ENCODE results near the gene MT1H. TPM values are rescaled to one million over a fixed set of nuclear protein-coding genes. Genes with fewer than 3 reads are reported as not detected.
A peak's percentile ranks its signal among the peaks of the same experiment; 100 is the strongest.
"Not testable (repeated sequence)": the region's sequence is repeated elsewhere in the genome, so short reads cannot be mapped to it uniquely, and the experiment has no call there.

MT1H gene
- total and polyA plus RNA-seq, 4 experiments from 2014 or later, result 0.78 TPM; not detected in 3

DNA sequence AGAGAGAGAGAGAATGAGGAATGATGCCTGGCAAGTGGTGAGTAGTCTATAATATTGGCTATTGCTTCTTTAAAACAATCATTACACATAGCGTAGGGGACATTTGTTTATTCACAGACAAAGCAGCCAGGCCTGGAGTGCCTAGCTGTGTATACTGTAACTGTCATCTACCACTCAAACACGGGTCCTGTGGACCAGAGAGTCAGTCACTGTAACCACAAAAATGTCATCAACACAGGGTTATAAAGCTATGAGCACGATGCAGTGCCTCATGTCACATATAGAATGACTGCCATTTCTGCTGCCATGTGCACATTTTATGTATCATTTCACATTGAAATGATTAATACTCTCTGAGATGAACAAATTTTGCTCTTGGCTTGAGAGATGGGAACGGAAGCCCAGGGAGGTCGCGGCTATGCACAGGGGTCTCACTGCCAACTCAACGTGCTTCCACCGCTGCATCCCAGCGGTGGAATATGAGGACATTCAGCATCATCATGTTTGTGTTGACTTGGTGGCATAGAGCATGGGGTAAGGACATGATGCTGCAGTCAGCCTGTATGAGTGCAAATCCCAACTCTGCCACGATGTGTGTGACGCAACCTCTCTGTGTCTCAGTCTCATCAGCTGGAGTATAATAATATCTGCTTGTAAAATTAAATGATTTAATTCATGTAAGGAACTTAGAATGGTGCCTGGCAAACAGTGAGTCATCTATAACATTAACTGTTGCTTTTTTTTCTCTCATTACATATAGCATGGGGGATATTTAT lies 3.3 kb downstream of the MT1H start:
- Mint-ChIP-seq H3K36me3 (peaks cover 0 to 4% of the 10 kb centered on the region in 2 donors), H3K27me3 (peaks cover 27 to 46% of the 10 kb centered on the region in 2 donors), H3K9me3 (no peaks in the 10 kb centered on the region), H3K4me3 (no peak overlapping the region), H3K4me1 (peaks cover 12 to 27% (median 22%) of the 10 kb centered on the region in 4 donors), H3K27ac (no peak overlapping the region)
- POLR2A ChIA-PET (ENCODE audit: partially characterized antibody), result interaction anchor here (1.5 kb wide), 1 partner anchor 9 kb away, joined by 6 read pairs; the partner anchor contains the start of gene MT1X
- peaks cover 22% of the 10 kb centered on the region for H3K27me3 ChIP-seq (ENCODE audit: insufficient read depth, low read length)
- CTCF ChIA-PET (ENCODE audit: partially characterized antibody), result interaction anchor here (0.8 to 2.2 kb wide), 3 partner anchors 9 to 72 kb away, joined by 4 to 9 read pairs (median 5); partner anchors contain the start of gene MT1X
- no peaks in the 10 kb centered on the region for H3K36me3 ChIP-seq (ENCODE audit: insufficient read depth, low read length)
- DNase-seq, result no peak
- no peaks in the 10 kb centered on the region for H3K9me3 ChIP-seq (ENCODE audit: control insufficient read depth in 1 of 2, low read length in 2 of 2)
- peaks cover 17% of the 10 kb centered on the region for H3K4me1 ChIP-seq (ENCODE audit: insufficient read depth, low read length)
- intact Hi-C loops (cut with micrococcal nuclease), result no loop called here
- no peak overlapping the region for H3K4me3 ChIP-seq (ENCODE audit: low read length in 2 of 2)
- H3K27ac ChIP-seq (ENCODE audit: low read depth, low read length), result no peak overlapping the region

DNA sequence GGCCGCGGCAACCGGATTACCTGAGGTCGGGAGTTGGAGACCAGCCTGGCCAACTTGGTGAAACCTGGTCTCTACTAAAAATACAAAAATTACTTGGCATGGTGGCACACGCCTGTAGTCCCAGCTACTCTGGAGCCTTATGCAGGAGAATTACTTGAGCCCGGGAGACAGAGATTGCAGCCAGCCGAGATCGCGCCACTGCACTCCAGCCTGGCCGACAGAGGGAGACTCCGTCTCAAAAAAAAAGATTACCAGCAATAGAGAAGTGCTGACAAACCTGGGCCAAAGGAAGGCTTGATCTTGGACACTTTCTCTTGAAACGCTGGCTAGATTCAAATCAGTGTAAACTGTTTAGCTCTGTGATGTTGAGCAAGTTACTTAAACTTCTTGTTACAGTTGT lies 4.3 kb downstream of the MT1H start:
- no peak overlapping the region for H3K27ac Mint-ChIP-seq

DNA sequence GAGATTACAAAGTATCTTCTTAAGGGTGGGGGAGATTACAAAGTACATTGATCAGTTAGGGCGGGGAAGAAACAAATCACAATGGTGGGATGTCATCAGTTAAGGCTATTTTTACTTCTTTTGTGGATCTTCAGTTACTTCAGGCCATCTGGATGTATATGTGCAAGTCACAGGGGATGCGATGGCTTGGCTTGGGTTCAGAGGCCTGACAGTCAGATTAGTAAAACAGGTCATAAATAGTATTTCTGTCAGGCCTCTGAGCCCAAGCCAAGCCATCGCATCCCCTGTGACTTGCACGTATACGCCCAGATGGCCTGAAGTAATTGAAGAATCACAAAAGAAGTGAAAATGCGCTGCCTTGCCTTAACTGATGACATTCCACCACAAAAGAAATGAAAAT lies 5.0 kb downstream of the MT1H start:
- not testable (repeated sequence) for H3K9me3 ChIP-seq (ENCODE audit: control insufficient read depth in 1 of 2, low read length in 2 of 2); H3K27me3 ChIP-seq (ENCODE audit: insufficient read depth, low read length); H3K4me3 ChIP-seq (ENCODE audit: low read length in 2 of 2); H3K36me3 Mint-ChIP-seq; H3K27ac ChIP-seq (ENCODE audit: low read depth, low read length); H3K36me3 ChIP-seq (ENCODE audit: insufficient read depth, low read length); H3K27ac Mint-ChIP-seq; DNase-seq; H3K9me3 Mint-ChIP-seq
- intact Hi-C loops (cut with micrococcal nuclease), result loop anchor here (1.0 kb wide), 1 partner anchor 28 kb away; no protein-coding TSS in a partner anchor
- Mint-ChIP-seq H3K4me1 (peaks cover 9 to 14% (median 12%) of the 10 kb centered on the region in 4 donors), H3K27me3 (peaks cover 14 to 33% of the 10 kb centered on the region in 2 donors), H3K4me3 (peak overlapping the region in 1 of 8 donors; percentile 21)
- ChIA-PET POLR2A (ENCODE audit: partially characterized antibody) (interaction anchor here (0.7 to 1.5 kb wide), 2 partner anchors 8 to 54 kb away, joined by 3 to 6 read pairs; partner anchors contain the start of gene MT1X), CTCF (ENCODE audit: partially characterized antibody) (interaction anchor here (1.7 to 2.2 kb wide), 2 partner anchors 27 to 73 kb away, joined by 5 to 9 read pairs; no protein-coding TSS in a partner anchor)
- peaks cover 13% of the 10 kb centered on the region for H3K4me1 ChIP-seq (ENCODE audit: insufficient read depth, low read length)

More for the DNA sequence above, 4.3 kb downstream of the MT1H start:
- ChIA-PET CTCF (ENCODE audit: partially characterized antibody) (interaction anchor here (0.8 to 2.2 kb wide), 3 partner anchors 9 to 73 kb away, joined by 4 to 9 read pairs (median 5); partner anchors contain the start of gene MT1X), POLR2A (ENCODE audit: partially characterized antibody) (interaction anchor here (0.7 to 1.5 kb wide), 2 partner anchors 8 to 53 kb away, joined by 3 to 6 read pairs; partner anchors contain the start of gene MT1X)
- no peak overlapping the region for H3K27ac ChIP-seq (ENCODE audit: low read depth, low read length)
- H3K9me3 ChIP-seq (ENCODE audit: control insufficient read depth in 1 of 2, low read length in 2 of 2), result no peaks in the 10 kb centered on the region
- H3K4me3 ChIP-seq (ENCODE audit: low read length in 2 of 2), result no peak overlapping the region
- Mint-ChIP-seq H3K4me3 (peak overlapping the region in 3 of 8 donors; percentile 7 to 27 (median 21)), H3K9me3 (no peaks in the 10 kb centered on the region), H3K4me1 (peaks cover 10 to 18% (median 15%) of the 10 kb centered on the region in 4 donors), H3K27me3 (peaks cover 21 to 38% of the 10 kb centered on the region in 2 donors), H3K36me3 (no peaks in the 10 kb centered on the region)
- DNase-seq, result peak in 2 of 5 donors; percentile 15 to 47
- peaks cover 13% of the 10 kb centered on the region for H3K27me3 ChIP-seq (ENCODE audit: insufficient read depth, low read length)
- H3K36me3 ChIP-seq (ENCODE audit: insufficient read depth, low read length), result no peaks in the 10 kb centered on the region
- H3K4me1 ChIP-seq (ENCODE audit: insufficient read depth, low read length), result peaks cover 14% of the 10 kb centered on the region
- intact Hi-C loops (cut with micrococcal nuclease), result loop anchor here (1.0 kb wide), 1 partner anchor 28 kb away; no protein-coding TSS in a partner anchor

DNA sequence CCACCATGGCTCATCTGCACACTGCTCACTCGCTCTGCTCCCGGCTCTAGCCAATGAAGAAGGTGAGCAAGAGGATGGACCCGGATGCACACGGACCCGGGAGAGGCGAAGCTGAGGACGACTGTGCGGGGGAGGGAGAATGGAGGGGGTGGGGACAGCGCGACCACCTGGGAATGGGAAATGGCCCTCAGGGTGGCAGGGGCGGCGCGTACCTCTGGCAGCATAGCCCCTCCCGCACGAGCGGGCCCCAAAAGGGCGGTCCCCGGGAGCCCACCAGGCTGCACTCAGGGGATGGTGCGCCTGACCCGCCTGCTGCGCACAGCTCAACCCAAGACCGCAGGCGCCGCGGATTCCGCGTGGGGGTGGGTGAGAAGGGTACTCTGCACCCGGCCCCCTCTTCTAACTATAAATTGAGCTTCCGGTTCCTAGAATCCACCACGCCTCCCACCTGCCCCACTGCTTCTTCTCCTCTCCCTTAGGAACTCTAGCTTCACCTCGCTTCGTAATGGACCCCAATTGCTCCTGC lies 6.1 kb downstream of the MT1H start:
- POLR2A ChIA-PET (ENCODE audit: partially characterized antibody), result interaction anchor here (0.6 to 1.3 kb wide), 5 partner anchors 11 to 241 kb away, joined by 3 to 4 read pairs (median 3); partner anchors contain the start of gene MT2A
- intact Hi-C loops (cut with micrococcal nuclease), result no loop called here

DNA sequence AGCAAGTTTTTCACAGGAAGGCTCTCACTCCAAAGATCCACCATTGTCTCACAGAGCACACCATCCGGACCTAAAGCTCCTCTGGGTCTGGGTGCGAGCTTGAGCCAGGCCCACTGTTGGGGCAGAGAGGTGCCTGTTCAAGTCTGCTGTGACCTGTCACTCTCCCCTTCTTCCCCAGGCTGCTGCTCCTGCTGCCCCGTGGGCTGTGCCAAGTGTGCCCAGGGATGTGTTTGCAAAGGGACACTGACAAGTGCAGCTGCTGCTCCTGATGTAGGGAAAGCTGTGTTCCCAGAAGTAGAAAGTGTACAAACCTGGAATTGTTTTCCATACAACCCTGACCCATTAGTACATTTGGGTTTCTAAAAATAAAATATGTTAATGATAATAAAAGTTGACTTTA lies 7.9 kb downstream of the MT1H start:
- no peak for DNase-seq
- intact Hi-C loops (cut with micrococcal nuclease), result no loop called here
- H3K4me3 Mint-ChIP-seq, result peak overlapping the region in 1 of 8 donors; percentile 20
- H3K36me3 Mint-ChIP-seq, result peaks cover 0 to 6% of the 10 kb centered on the region in 2 donors
- CTCF ChIA-PET (ENCODE audit: partially characterized antibody), result interaction anchor here (0.6 to 2.4 kb wide), 5 partner anchors 24 to 100 kb away, joined by 3 to 9 read pairs (median 3); no protein-coding TSS in a partner anchor
- Histone ChIP-seq H3K27me3 (ENCODE audit: insufficient read depth, low read length) (no peaks in the 10 kb centered on the region), H3K27ac (ENCODE audit: low read depth, low read length) (no peak overlapping the region), H3K4me1 (ENCODE audit: insufficient read depth, low read length) (peaks cover 17% of the 10 kb centered on the region), H3K9me3 (ENCODE audit: control insufficient read depth in 1 of 2, low read length in 2 of 2) (no peaks in the 10 kb centered on the region), H3K4me3 (ENCODE audit: low read length in 2 of 2) (no peak overlapping the region), H3K36me3 (ENCODE audit: insufficient read depth, low read length) (no peaks in the 10 kb centered on the region)
- H3K27me3 Mint-ChIP-seq, result peaks cover 2 to 16% of the 10 kb centered on the region in 2 donors
- H3K27ac Mint-ChIP-seq, result no peak overlapping the region
- peaks cover 13 to 26% (median 15%) of the 10 kb centered on the region in 4 donors for H3K4me1 Mint-ChIP-seq
- POLR2A ChIA-PET (ENCODE audit: partially characterized antibody), result no interaction called here
- H3K9me3 Mint-ChIP-seq, result no peaks in the 10 kb centered on the region

More for the DNA sequence above, 6.1 kb downstream of the MT1H start:
- Histone ChIP-seq H3K36me3 (ENCODE audit: insufficient read depth, low read length) (no peaks in the 10 kb centered on the region), H3K27ac (ENCODE audit: low read depth, low read length) (no peak overlapping the region), H3K27me3 (ENCODE audit: insufficient read depth, low read length) (no peaks in the 10 kb centered on the region), H3K4me1 (ENCODE audit: insufficient read depth, low read length) (peaks cover 9% of the 10 kb centered on the region), H3K4me3 (ENCODE audit: low read length in 2 of 2) (no peak overlapping the region), H3K9me3 (ENCODE audit: control insufficient read depth in 1 of 2, low read length in 2 of 2) (no peaks in the 10 kb centered on the region)
- Mint-ChIP-seq H3K4me3 (peak overlapping the region; percentile 73 to 83 (median 78)), H3K4me1 (peaks cover 7 to 13% (median 8%) of the 10 kb centered on the region in 4 donors), H3K27ac (peak overlapping the region in 5 of 7 donors; percentile 30 to 84 (median 39)), H3K9me3 (no peaks in the 10 kb centered on the region), H3K36me3 (no peaks in the 10 kb centered on the region), H3K27me3 (peaks cover 7 to 27% of the 10 kb centered on the region in 2 donors)
- peak in 4 of 5 donors; percentile 25 to 68 (median 40) for DNase-seq
- CTCF ChIA-PET (ENCODE audit: partially characterized antibody), result interaction anchor here (0.7 to 1.7 kb wide), 5 partner anchors 13 to 99 kb away, joined by 3 to 8 read pairs (median 4); no protein-coding TSS in a partner anchor

GRCh38 chr16:56679078-56679730 lies 9.6 kb downstream of the MT1H start:
- intact Hi-C loops (cut with micrococcal nuclease), result no loop called here

More at GRCh38 chr16:56679078-56679730, 9.6 kb downstream of the MT1H start:
- H3K27me3 ChIP-seq (ENCODE audit: insufficient read depth, low read length), result no peaks in the 10 kb centered on the region
- Mint-ChIP-seq H3K27me3 (peaks cover 0 to 6% of the 10 kb centered on the region in 2 donors), H3K4me3 (no peak overlapping the region), H3K36me3 (peaks cover under 1 to 6% of the 10 kb centered on the region in 2 donors), H3K9me3 (no peaks in the 10 kb centered on the region), H3K4me1 (peaks cover 18 to 40% (median 26%) of the 10 kb centered on the region in 4 donors), H3K27ac (peak overlapping the region in 1 of 7 donors; percentile 97)
- peaks cover 32% of the 10 kb centered on the region for H3K4me1 ChIP-seq (ENCODE audit: insufficient read depth, low read length)
- DNase-seq, result no peak
- H3K9me3 ChIP-seq (ENCODE audit: control insufficient read depth in 1 of 2, low read length in 2 of 2), result no peaks in the 10 kb centered on the region
- no peak overlapping the region for H3K27ac ChIP-seq (ENCODE audit: low read depth, low read length)
- ChIA-PET POLR2A (ENCODE audit: partially characterized antibody) (interaction anchor here (1.3 kb wide), 1 partner anchor 10 kb away, joined by 3 read pairs; the partner anchor contains the start of gene MT1H), CTCF (ENCODE audit: partially characterized antibody) (interaction anchor here (0.9 to 2.4 kb wide), 2 partner anchors 23 to 70 kb away, joined by 3 to 9 read pairs; no protein-coding TSS in a partner anchor)
- H3K36me3 ChIP-seq (ENCODE audit: insufficient read depth, low read length), result no peaks in the 10 kb centered on the region
- no peak overlapping the region for H3K4me3 ChIP-seq (ENCODE audit: low read length in 2 of 2)
